NB4 (cell line): ENCODE data around the gene SPOP.

Source experiments
- CTCF ChIP-seq: IDR thresholded peaks from one replicate; pipeline ENCODE4 v1.5.1; 2012; ENCODE audit warnings: low read depth, low read length
- MAX ChIP-seq: IDR thresholded peaks from 2 replicates; pipeline ENCODE4 v1.6.1; 2011; ENCODE audit warnings: low read depth, low read length
- MYC ChIP-seq: IDR thresholded peaks from 2 replicates; pipeline ENCODE4 v1.6.1; 2011; ENCODE audit warnings: low read depth, low read length
- POLR2A ChIP-seq: IDR thresholded peaks from 2 replicates; pipeline ENCODE4 v1.6.1; 2011; ENCODE audit warnings: mild to moderate bottlenecking; ENCODE audit not compliant: insufficient read length; ENCODE audit errors: extremely low read depth

- TF ChIP-seq POLR2A: no peak
- TF ChIP-seq MYC: no peak
- TF ChIP-seq CTCF: no peak
- no peak for TF ChIP-seq MAX
Observed at GRCh38 chr17:49667854-49668253, 10.0 kb downstream of the SPOP start.
